Endodermal cell (in vitro differentiated cells): Measurements from ENCODE around the gene DYNLT1. TPM values are rescaled to one million over a fixed set of nuclear protein-coding genes. Genes with fewer than 3 reads are reported as not detected.
"Not testable (repeated sequence)": the region's sequence is repeated elsewhere in the genome, so short reads cannot be mapped to it uniquely, and the experiment has no call there.

Experiments used
- DNase-seq: peaks from one replicate; pipeline ENCODE4 v3.0.0-alpha.2; 2017
- H3K27ac ChIP-seq: 2 replicates; pipeline ENCODE4 v1.5.1; 2013; ENCODE audit warnings: mild to moderate bottlenecking, low read depth, low read length, moderate library complexity
- H3K27me3 ChIP-seq: 2 replicates; pipeline ENCODE4 v1.6.1; 2013; ENCODE audit warnings: mild to moderate bottlenecking, low read length, moderate library complexity; ENCODE audit not compliant: insufficient read depth, control insufficient read depth, poor library complexity, severe bottlenecking
- H3K36me3 ChIP-seq: 2 replicates; pipeline ENCODE4 v1.7.0; 2013; ENCODE audit warnings: mild to moderate bottlenecking, low read length, moderate library complexity; ENCODE audit not compliant: control insufficient read depth, insufficient read depth
- H3K4me1 ChIP-seq: one replicate; pipeline ENCODE4 v1.7.0; 2013; ENCODE audit warnings: low read length; ENCODE audit not compliant: control insufficient read depth, insufficient read depth
- H3K4me3 ChIP-seq: 2 replicates; pipeline ENCODE4 v1.5.1; 2013; ENCODE audit warnings: mild to moderate bottlenecking, low read length, moderate library complexity
- H3K9ac ChIP-seq: 2 replicates; pipeline ENCODE4 v1.6.1; 2013; ENCODE audit warnings: mild to moderate bottlenecking, low read length, moderate library complexity; ENCODE audit not compliant: poor library complexity, severe bottlenecking; ENCODE audit errors: extremely low read depth
- H3K9me3 ChIP-seq: 2 replicates; pipeline ENCODE4 v1.6.1; 2013; ENCODE audit warnings: mild to moderate bottlenecking, low read length, moderate library complexity; ENCODE audit not compliant: control insufficient read depth
- H3K27ac Mint-ChIP-seq: 2 replicates; pipeline ENCODE4 v1.8.0; 2020; ENCODE audit warnings: mixed read lengths
- H3K27me3 Mint-ChIP-seq: 2 replicates; pipeline ENCODE4 v1.8.0; 2021; ENCODE audit warnings: mild to moderate bottlenecking, mixed read lengths; ENCODE audit not compliant: insufficient read depth
- H3K36me3 Mint-ChIP-seq: 2 replicates; pipeline ENCODE4 v1.8.0; 2020; ENCODE audit warnings: low read depth, mixed read lengths
- H3K4me1 Mint-ChIP-seq: 2 replicates; pipeline ENCODE4 v1.8.0; 2020; ENCODE audit warnings: mixed read lengths
- H3K4me3 Mint-ChIP-seq: 2 replicates; pipeline ENCODE4 v1.8.0; 2020; ENCODE audit warnings: mild to moderate bottlenecking, moderate library complexity, mixed read lengths
- H3K9me3 Mint-ChIP-seq: 2 replicates; pipeline ENCODE4 v1.8.0; 2020; ENCODE audit warnings: mild to moderate bottlenecking, mixed read lengths
- CTCF ChIP-seq: fragments of 200-600 bp; sonication (generic); conservative IDR thresholded peaks from 2 replicates; pipeline ENCODE4 v1.5.0; 2021; ENCODE audit warnings: antibody characterized with exemption, mild to moderate bottlenecking
- WGBS, 2 experiments: methylation state at CpG; one replicate each; pipeline versions ENCODE4 v1.1.5 to v1.1.7; 2013; ENCODE audit warnings: missing lambda C conversion rate in 2 of 2, mixed read lengths in 1 of 2; ENCODE audit not compliant: insufficient coverage in 1 of 2, insufficient read length in 1 of 2; 5-methylcytosine and 5-hydroxymethylcytosine counted together
- total RNA-seq, 2 donors: library from RNA; stranded (reverse); fragmentation: NEBNext Ultra II Directional in 1 of 2; extraction: Animal tissue kit (Norgen Biotek cat#: 25700) in 1 of 2; gene quantifications; 2 replicates in 1 of 2; 3 replicates in 1 of 2; pipeline ENCODE4 v1.2.1, GENCODE V29; 2021

Gene DYNLT1
- total RNA-seq, 2 donors from 2014 or later = 112 to 148 TPM

GRCh38 chr6:158633127-158633526 lies 11.4 kb downstream of the DYNLT1 start:
- H3K9ac ChIP-seq = no peak overlapping the region
- H3K4me1 ChIP-seq = peaks cover 4% of the 10 kb centered on the region
- TF ChIP-seq CTCF = no peak
- H3K4me3 ChIP-seq = no peak overlapping the region
- peaks cover 70% of the 10 kb centered on the region for H3K36me3 ChIP-seq
- H3K36me3 Mint-ChIP-seq = peaks cover 59% of the 10 kb centered on the region
- H3K27ac ChIP-seq = no peak overlapping the region
- H3K4me1 Mint-ChIP-seq = peaks cover 10% of the 10 kb centered on the region
- no peak for DNase-seq
- H3K9me3 ChIP-seq = no peaks in the 10 kb centered on the region
- H3K27me3 ChIP-seq = no peaks in the 10 kb centered on the region
- no peaks in the 10 kb centered on the region for H3K27me3 Mint-ChIP-seq
- WGBS, 2 experiments = 95 to 100% methylated on average over 11 of the region's 11 CpGs
- no peak overlapping the region for H3K4me3 Mint-ChIP-seq
- no peak overlapping the region for H3K27ac Mint-ChIP-seq
- H3K9me3 Mint-ChIP-seq = no peaks in the 10 kb centered on the region

- not testable (repeated sequence) for H3K4me3 Mint-ChIP-seq, H3K27ac ChIP-seq, H3K9me3 Mint-ChIP-seq, H3K27me3 ChIP-seq, H3K4me3 ChIP-seq, H3K27me3 Mint-ChIP-seq, H3K4me1 ChIP-seq, H3K27ac Mint-ChIP-seq, H3K9ac ChIP-seq, H3K9me3 ChIP-seq, DNase-seq
- Mint-ChIP-seq H3K4me1 (peaks cover 10% of the 10 kb centered on the region), H3K36me3 (peaks cover 63% of the 10 kb centered on the region)
- H3K36me3 ChIP-seq = peaks cover 73% of the 10 kb centered on the region
- WGBS, 2 experiments = 89 to 100% methylated on average over 2 to 3 of the region's 3 CpGs
These were observed 11.9 kb downstream of the DYNLT1 start for GRCh38 chr6:158632538-158633119.

GRCh38 chr6:158631678-158632537 lies 12.6 kb downstream of the DYNLT1 start:
- peaks cover 10% of the 10 kb centered on the region for H3K4me1 Mint-ChIP-seq
- Histone ChIP-seq H3K9me3 (no peaks in the 10 kb centered on the region), H3K9ac (no peak overlapping the region), H3K4me3 (no peak overlapping the region), H3K4me1 (peaks cover 4% of the 10 kb centered on the region), H3K27ac (no peak overlapping the region), H3K27me3 (no peaks in the 10 kb centered on the region), H3K36me3 (peaks cover 73% of the 10 kb centered on the region)
- DNase-seq = peak; percentile 37
- H3K4me3 Mint-ChIP-seq = no peak overlapping the region
- H3K36me3 Mint-ChIP-seq = peaks cover 63% of the 10 kb centered on the region
- H3K9me3 Mint-ChIP-seq = no peaks in the 10 kb centered on the region
- TF ChIP-seq CTCF = no peak
- no peaks in the 10 kb centered on the region for H3K27me3 Mint-ChIP-seq
- H3K27ac Mint-ChIP-seq = no peak overlapping the region
- 91 to 93% methylated on average over 16 to 19 of the region's 19 CpGs for WGBS, 2 experiments
